Measurements from ENCODE around the gene UMOD. TPM values are rescaled to one million over a fixed set of nuclear protein-coding genes. Genes with fewer than 3 reads are reported as not detected.

The UMOD gene
- total RNA-seq, 1 experiment from 2014 or later = not detected

DNA sequence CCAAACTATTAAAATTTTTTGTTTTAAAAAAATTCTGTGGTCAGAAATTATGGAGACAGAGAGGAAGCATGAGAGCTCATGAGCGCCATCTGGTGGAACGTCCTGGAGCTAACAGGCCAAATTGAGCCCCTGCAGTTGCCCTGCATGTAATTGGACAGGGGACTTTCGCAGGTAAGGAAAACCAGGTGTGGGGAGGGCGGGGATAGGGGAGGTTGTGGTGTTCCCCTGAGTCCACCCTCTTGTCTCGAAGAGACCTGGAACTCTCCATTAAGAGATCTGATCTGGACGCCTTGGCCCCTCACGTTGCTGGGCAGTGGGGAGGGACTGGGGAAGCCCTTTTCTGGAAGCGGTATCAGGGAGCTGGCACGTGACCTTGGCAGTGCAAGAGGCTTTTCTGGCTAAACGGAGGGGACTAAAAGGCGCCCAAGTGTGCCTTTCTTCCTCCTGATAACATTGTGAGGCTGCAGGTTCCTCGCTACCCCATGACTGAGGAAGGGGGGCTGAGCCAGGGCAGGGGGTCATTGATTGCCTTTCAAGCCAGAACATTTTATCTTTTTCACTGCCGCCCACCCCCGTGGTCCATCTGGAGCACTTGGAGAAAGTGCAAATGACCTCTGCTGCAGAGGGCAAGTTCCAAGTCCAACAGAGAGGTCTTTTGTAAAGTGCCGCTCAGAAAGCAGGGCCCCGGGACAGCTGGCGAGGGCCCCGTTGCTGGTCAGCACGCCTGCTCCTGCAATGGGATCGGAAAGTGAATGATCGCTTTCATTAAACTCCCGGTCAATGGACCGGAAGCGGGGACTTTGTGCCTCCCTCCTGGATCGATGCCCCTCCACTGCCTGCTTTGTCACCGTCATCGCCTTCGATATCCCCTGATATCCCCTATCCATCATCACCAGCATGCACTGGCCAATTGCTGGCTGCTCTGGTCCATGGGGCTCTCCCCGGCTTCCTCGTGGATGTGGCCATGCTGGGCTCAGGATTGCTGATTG lies 33.6 kb upstream of the UMOD start:
- H2AFZ ChIP-seq (ENCODE audit: low read length) = no peak overlapping the region
- H3K4me2 ChIP-seq (ENCODE audit: low read length) = no peak overlapping the region
- no peaks in the 10 kb centered on the region for H3K79me2 ChIP-seq (ENCODE audit: low read length)
- CTCF ChIA-PET = interaction anchor here (0.6 to 1.2 kb wide), 5 partner anchors 86 to 802 kb away, joined by 3 to 12 read pairs (median 5); no protein-coding TSS in a partner anchor
- ATAC-seq (peak; percentile 31; the same call in 1 of the 2 replicates), DNase-seq (peak; percentile 66)
- intact Hi-C loops (cut with micrococcal nuclease) = loop anchor here (1.0 kb wide), 1 partner anchor 487 kb away; no protein-coding TSS in a partner anchor
- no TSS peak for BruUV-seq (replicated peaks)
- no peaks in the 10 kb centered on the region for H3K27me3 ChIP-seq (ENCODE audit: low read length)
- H3K9me2 ChIP-seq (replicated peaks; ENCODE audit: low read length) = no peaks in the 10 kb centered on the region
- no peak for TF ChIP-seq EZH2phosphoT487 (IDR thresholded peaks at IDR 0.05; ENCODE audit: borderline replicate concordance, low read length)
- TF ChIP-seq, protein P1, sequence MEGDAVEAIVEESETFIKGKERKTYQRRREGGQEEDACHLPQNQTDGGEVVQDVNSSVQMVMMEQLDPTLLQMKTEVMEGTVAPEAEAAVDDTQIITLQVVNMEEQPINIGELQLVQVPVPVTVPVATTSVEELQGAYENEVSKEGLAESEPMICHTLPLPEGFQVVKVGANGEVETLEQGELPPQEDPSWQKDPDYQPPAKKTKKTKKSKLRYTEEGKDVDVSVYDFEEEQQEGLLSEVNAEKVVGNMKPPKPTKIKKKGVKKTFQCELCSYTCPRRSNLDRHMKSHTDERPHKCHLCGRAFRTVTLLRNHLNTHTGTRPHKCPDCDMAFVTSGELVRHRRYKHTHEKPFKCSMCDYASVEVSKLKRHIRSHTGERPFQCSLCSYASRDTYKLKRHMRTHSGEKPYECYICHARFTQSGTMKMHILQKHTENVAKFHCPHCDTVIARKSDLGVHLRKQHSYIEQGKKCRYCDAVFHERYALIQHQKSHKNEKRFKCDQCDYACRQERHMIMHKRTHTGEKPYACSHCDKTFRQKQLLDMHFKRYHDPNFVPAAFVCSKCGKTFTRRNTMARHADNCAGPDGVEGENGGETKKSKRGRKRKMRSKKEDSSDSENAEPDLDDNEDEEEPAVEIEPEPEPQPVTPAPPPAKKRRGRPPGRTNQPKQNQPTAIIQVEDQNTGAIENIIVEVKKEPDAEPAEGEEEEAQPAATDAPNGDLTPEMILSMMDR (conservative IDR thresholded peaks at IDR 0.05; ENCODE audit: low read depth, low read length) = peak; percentile 70
- TF ChIP-seq EZH2 (IDR thresholded peaks at IDR 0.05; ENCODE audit: low read length, unreplicated experiment) = no peak
- no peaks in the 10 kb centered on the region for H3K36me3 ChIP-seq (ENCODE audit: low read depth, low read length)
- no peak overlapping the region for H3K9ac ChIP-seq (ENCODE audit: low read length)
- H3K4me3 ChIP-seq (ENCODE audit: low read length) = no peak overlapping the region
- H3K27ac ChIP-seq (ENCODE audit: low read length) = no peak overlapping the region
- H3F3A ChIP-seq (ENCODE audit: low read length, unreplicated experiment) = no peaks in the 10 kb centered on the region
- POLR2A ChIA-PET (ENCODE audit: unreplicated experiment) = interaction anchor here (0.7 kb wide), 1 partner anchor 8 kb away, joined by 6 read pairs; no protein-coding TSS in a partner anchor
- H3K4me1 ChIP-seq (ENCODE audit: insufficient read depth, low read length) = no peaks in the 10 kb centered on the region
- no peaks in the 10 kb centered on the region for H3K9me3 ChIP-seq (ENCODE audit: low read length)
- no peaks in the 10 kb centered on the region for H4K20me1 ChIP-seq (ENCODE audit: low read length)

DNA sequence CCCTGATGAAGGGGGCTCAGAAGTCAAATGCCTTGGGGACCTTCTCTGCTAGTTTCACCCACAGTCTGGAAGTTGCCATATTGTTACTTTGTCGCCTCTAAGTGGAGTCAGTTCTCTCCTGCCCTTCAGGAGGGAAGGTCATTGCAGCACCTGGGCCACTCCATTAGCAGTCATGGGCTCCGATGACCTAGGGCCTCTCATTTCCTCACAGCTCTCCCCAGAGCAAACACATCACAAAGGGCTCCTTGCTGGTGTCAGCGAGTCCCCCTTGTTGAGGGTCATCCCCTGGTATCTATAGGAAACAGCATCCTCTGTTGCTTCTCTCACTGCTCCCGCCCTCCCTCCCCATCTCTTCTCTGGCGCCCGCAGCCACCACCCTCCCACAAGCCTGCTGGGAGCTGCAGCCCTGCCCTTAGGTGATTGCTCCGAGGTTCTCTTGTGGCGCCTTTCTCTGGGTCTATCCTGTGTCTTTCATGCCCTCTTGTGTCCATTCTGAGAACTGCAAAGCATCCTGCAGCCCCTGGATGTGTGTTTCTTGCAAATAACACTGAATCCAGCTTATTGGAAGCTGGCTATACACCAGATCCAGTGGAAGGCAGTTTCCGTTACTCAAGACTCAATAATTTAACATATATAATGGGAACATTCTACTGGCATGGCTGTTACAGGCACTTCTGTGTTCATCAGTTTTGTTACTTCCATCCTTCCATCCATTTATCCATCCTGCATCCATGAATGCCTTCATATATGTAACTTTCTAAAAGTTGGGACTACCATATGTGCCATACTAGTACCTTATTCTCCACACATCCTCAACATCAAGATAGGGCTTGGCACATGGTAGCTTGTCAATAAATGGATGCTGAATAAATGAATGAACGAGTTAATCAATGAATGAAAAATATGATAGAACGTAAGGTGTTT lies 30.9 kb upstream of the UMOD start:
- DNase-seq = peak; percentile 74
- no peaks in the 10 kb centered on the region for H3F3A ChIP-seq (ENCODE audit: low read length, unreplicated experiment)
- CTCF ChIA-PET = interaction anchor here (0.7 to 1.3 kb wide), 2 partner anchors 476 to 687 kb away, joined by 3 to 4 read pairs; no protein-coding TSS in a partner anchor
- H3K4me2 ChIP-seq (ENCODE audit: low read length) = no peak overlapping the region
- H3K9me2 ChIP-seq (replicated peaks; ENCODE audit: low read length) = no peaks in the 10 kb centered on the region
- H4K20me1 ChIP-seq (ENCODE audit: low read length) = no peaks in the 10 kb centered on the region
- H3K27me3 ChIP-seq (ENCODE audit: low read length) = no peaks in the 10 kb centered on the region
- TF ChIP-seq, protein P1 (conservative IDR thresholded peaks at IDR 0.05; ENCODE audit: low read depth, low read length) = peak; percentile 69
- no peak for TF ChIP-seq EZH2 (IDR thresholded peaks at IDR 0.05; ENCODE audit: low read length, unreplicated experiment)
- no peak overlapping the region for H2AFZ ChIP-seq (ENCODE audit: low read length)
- H3K36me3 ChIP-seq (ENCODE audit: low read depth, low read length) = no peaks in the 10 kb centered on the region
- H3K79me2 ChIP-seq (ENCODE audit: low read length) = no peaks in the 10 kb centered on the region
- intact Hi-C loops (cut with micrococcal nuclease) = loop anchor here (2.0 kb wide), 1 partner anchor 477 kb away; no protein-coding TSS in a partner anchor
- POLR2A ChIA-PET (ENCODE audit: unreplicated experiment) = no interaction called here
- BruUV-seq (replicated peaks) = no TSS peak
- no peaks in the 10 kb centered on the region for H3K9me3 ChIP-seq (ENCODE audit: low read length)
- H3K4me1 ChIP-seq (ENCODE audit: insufficient read depth, low read length) = no peaks in the 10 kb centered on the region
- H3K4me3 ChIP-seq (ENCODE audit: low read length) = no peak overlapping the region
- no peak overlapping the region for H3K27ac ChIP-seq (ENCODE audit: low read length)
- peak; percentile 74 for ATAC-seq
- H3K9ac ChIP-seq (ENCODE audit: low read length) = no peak overlapping the region
